Osteocyte (in vitro differentiated cells): ENCODE data around the gene LZTFL1. TPM values are rescaled to one million over a fixed set of nuclear protein-coding genes. Genes with fewer than 3 reads are reported as not detected.

Experiments used
- DNase-seq: peaks from one replicate; pipeline ENCODE4 v3.0.0; 2021; ENCODE audit warnings: mixed read lengths; ENCODE audit not compliant: unreplicated experiment; ENCODE audit errors: extremely low spot score
- H3K27ac Mint-ChIP-seq: one replicate; pipeline ENCODE4 v1.8.0; 2021; ENCODE audit warnings: mild to moderate bottlenecking, mixed read lengths; ENCODE audit not compliant: unreplicated experiment
- H3K27me3 Mint-ChIP-seq: one replicate; pipeline ENCODE4 v1.8.0; 2021; ENCODE audit warnings: mixed read lengths; ENCODE audit not compliant: unreplicated experiment
- H3K36me3 Mint-ChIP-seq: one replicate; pipeline ENCODE4 v1.8.0; 2021; ENCODE audit warnings: mixed read lengths; ENCODE audit not compliant: unreplicated experiment
- H3K4me1 Mint-ChIP-seq: one replicate; pipeline ENCODE4 v1.8.0; 2021; ENCODE audit warnings: mixed read lengths; ENCODE audit not compliant: unreplicated experiment
- H3K4me3 Mint-ChIP-seq: one replicate; pipeline ENCODE4 v1.8.0; 2021; ENCODE audit warnings: mild to moderate bottlenecking, moderate library complexity, mixed read lengths; ENCODE audit not compliant: unreplicated experiment
- H3K9me3 Mint-ChIP-seq: one replicate; pipeline ENCODE4 v1.8.0; 2021; ENCODE audit warnings: mixed read lengths; ENCODE audit not compliant: unreplicated experiment
- total RNA-seq: library from RNA; stranded (reverse); gene quantifications from 2 replicates; pipeline ENCODE4 v1.2.1, GENCODE V29; 2021
- TF ChIP-seq, protein P1 (sequence below): fragments of 200-600 bp; sonication (generic); IDR thresholded peaks from 2 replicates; pipeline ENCODE4 v1.5.0; 2021; ENCODE audit warnings: antibody characterized with exemption, mild to moderate bottlenecking, moderate library complexity

The LZTFL1 gene
- total RNA-seq, 1 donor from 2014 or later: 20.2 TPM

DNA sequence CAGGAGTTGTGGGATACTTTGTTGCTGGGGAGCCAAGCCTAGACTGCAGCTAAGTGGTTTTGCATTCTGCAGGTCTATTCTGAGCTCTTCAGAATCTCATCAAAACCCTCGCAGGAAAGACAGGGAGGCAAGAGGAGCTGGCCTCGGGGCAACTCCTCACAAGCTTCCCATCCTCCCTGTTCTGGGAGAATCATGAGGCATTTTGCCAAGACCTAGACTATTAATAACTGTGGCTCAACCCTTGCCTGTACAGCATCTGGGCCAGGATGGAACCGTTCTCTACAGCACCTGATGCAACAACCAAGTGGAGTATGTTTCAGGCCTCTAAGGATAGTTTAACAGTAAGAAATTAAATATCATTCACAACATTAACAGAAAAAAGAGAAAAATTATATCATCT, 25.4 kb downstream of the LZTFL1 start:
- no peak overlapping the region for H3K27ac Mint-ChIP-seq
- peaks cover 10% of the 10 kb centered on the region for H3K4me1 Mint-ChIP-seq
- H3K9me3 Mint-ChIP-seq: no peaks in the 10 kb centered on the region
- no peak overlapping the region for H3K4me3 Mint-ChIP-seq
- DNase-seq: no peak
- peaks cover 10% of the 10 kb centered on the region for H3K36me3 Mint-ChIP-seq
- TF ChIP-seq, protein P1, sequence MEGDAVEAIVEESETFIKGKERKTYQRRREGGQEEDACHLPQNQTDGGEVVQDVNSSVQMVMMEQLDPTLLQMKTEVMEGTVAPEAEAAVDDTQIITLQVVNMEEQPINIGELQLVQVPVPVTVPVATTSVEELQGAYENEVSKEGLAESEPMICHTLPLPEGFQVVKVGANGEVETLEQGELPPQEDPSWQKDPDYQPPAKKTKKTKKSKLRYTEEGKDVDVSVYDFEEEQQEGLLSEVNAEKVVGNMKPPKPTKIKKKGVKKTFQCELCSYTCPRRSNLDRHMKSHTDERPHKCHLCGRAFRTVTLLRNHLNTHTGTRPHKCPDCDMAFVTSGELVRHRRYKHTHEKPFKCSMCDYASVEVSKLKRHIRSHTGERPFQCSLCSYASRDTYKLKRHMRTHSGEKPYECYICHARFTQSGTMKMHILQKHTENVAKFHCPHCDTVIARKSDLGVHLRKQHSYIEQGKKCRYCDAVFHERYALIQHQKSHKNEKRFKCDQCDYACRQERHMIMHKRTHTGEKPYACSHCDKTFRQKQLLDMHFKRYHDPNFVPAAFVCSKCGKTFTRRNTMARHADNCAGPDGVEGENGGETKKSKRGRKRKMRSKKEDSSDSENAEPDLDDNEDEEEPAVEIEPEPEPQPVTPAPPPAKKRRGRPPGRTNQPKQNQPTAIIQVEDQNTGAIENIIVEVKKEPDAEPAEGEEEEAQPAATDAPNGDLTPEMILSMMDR: no peak
- no peaks in the 10 kb centered on the region for H3K27me3 Mint-ChIP-seq

DNA sequence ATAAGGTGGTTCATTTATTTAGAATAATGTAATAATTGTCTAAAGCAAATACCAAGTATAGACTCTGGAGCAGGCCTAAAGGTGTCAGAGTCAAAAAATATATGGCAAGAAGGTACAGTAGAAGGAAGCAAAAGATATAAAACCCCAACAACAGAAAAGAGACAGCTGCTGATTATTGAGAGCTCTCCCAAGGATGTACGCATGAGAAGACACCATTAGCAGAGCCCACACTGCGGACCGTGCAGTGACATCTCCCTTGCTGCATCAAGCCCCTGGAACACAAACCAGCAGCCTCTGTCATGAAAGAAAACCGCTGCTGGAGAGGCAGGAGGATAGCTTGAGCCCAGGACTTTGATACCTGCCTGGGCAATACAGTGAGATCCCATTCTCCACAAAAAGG, 27.6 kb downstream of the LZTFL1 start:
- TF ChIP-seq, protein P1: no peak
- Mint-ChIP-seq H3K27ac (no peak overlapping the region), H3K9me3 (no peaks in the 10 kb centered on the region), H3K4me1 (peaks cover 10% of the 10 kb centered on the region), H3K27me3 (no peaks in the 10 kb centered on the region), H3K36me3 (peaks cover 7% of the 10 kb centered on the region), H3K4me3 (no peak overlapping the region)
- DNase-seq: no peak

DNA sequence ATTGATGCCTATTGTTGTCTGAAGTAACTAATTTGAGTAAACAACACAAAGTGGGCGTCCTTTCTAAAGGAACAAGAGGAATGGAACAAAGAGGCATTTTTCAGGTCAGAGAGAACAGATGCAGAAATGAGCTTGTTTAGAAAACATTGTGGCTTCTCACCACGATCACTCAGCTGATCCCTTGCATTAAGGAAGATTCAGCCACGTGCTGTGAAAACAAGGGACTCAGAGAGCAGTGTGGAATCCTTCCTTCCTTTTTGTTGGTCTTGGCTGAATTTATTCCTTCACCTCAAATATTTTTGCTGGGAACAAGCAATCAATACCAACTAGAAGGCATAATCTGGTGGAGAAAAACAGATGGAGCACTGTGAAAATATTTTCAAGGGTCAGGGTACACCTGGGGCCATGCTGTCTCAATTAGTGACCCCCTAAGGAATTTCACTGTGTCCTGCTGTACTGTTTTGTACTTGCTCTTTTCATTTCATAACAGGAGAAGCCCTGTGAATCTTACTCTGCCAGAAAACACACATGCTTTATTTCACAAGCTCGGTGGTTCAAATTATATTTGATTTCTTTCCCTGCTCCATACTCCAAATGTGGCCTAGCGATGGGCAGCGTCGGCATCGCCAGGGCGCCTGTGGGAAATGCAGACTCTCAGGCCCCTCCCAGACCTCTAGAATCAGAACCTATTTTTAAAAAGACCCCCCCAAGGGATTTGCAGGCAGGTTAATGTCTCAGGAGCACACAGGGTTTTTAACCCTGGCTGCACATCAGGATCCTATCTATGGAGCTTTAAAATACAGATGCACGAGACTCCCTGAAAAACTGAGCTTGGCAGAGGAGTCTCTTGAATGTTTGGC, 34.0 kb downstream of the LZTFL1 start:
- Mint-ChIP-seq H3K27ac (no peak overlapping the region), H3K4me1 (peaks cover 3% of the 10 kb centered on the region), H3K9me3 (peaks cover 8% of the 10 kb centered on the region), H3K36me3 (peaks cover 14% of the 10 kb centered on the region), H3K27me3 (peaks cover 14% of the 10 kb centered on the region), H3K4me3 (no peak overlapping the region)
- DNase-seq: no peak
- TF ChIP-seq, protein P1: no peak

DNA sequence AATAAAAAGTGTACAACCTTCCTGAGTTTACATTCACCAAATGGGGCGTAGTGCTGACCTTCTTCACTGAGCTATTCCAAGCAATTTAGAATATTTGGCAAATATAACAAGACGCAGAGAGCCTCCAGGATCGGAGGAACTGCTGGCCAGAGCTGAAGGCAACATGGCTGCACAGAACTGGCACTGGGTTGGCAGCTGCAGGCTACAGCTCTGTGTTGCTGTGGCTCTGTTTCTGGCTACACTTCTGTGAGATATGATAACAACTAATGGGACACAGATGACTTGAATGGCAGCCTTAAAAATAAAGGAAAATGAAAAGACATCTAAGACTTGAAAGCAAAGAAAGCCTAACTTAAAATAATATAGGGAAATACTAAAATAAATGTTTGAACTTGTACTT, 34.8 kb downstream of the LZTFL1 start:
- peaks cover 14% of the 10 kb centered on the region for H3K36me3 Mint-ChIP-seq
- peaks cover 14% of the 10 kb centered on the region for H3K27me3 Mint-ChIP-seq
- H3K27ac Mint-ChIP-seq: no peak overlapping the region
- H3K4me3 Mint-ChIP-seq: no peak overlapping the region
- TF ChIP-seq, protein P1: no peak
- peaks cover 3% of the 10 kb centered on the region for H3K4me1 Mint-ChIP-seq
- peaks cover 8% of the 10 kb centered on the region for H3K9me3 Mint-ChIP-seq
- DNase-seq: no peak

DNA sequence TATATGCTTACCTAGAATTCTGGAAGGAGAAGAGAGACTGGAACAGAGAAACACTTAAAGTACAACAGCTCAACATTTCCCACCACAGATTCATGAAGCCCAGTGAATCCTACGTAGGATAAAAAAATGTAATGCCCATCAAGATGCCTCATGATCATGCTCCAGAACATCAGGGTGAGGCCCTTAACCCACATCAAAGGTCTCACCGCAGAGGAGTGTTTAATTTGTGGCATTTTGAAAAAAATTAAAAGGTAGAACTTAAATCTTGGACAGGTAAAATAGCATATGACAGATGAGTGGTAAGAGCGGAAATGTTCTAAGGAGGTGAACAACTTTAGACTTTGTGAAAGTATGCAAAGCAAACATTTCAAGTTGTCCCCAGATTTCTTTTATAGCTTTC, 35.8 kb downstream of the LZTFL1 start:
- TF ChIP-seq, protein P1: no peak
- Mint-ChIP-seq H3K27ac (no peak overlapping the region), H3K27me3 (peaks cover 14% of the 10 kb centered on the region), H3K36me3 (peaks cover 11% of the 10 kb centered on the region), H3K9me3 (peaks cover 8% of the 10 kb centered on the region), H3K4me3 (no peak overlapping the region), H3K4me1 (peaks cover 3% of the 10 kb centered on the region)
- no peak for DNase-seq
